HepG2 (cell line): ENCODE measurements around the gene AMDHD1. TPM values are rescaled to one million over a fixed set of nuclear protein-coding genes. Genes with fewer than 3 reads are reported as not detected.

Source experiments
- ATRX ChIP-seq: sonication (generic); formaldehyde crosslinking; IDR thresholded peaks from 2 replicates; pipeline ENCODE4 v1.4.0; 2020; ENCODE audit warnings: missing genetic modification reagents, borderline replicate concordance
- BCL6 ChIP-seq: IDR thresholded peaks from 2 replicates; pipeline ENCODE4 v1.6.1; 2016; ENCODE audit warnings: missing genetic modification reagents, missing compliant biosample characterization
- CEBPG ChIP-seq: IDR thresholded peaks from 2 replicates; pipeline ENCODE4 v1.6.1; 2016
- CREB1 ChIP-seq, 2 experiments: fragments of 450-650 bp in 1 of 2; IDR thresholded peaks; 2 replicates each; pipeline ENCODE4 v1.6.1; 2016 to 2017; ENCODE audit warnings: control low read depth in 1 of 2, mild to moderate bottlenecking in 1 of 2, missing compliant biosample characterization in 1 of 2, missing genetic modification characterization in 1 of 2
- IRF1 ChIP-seq: sonication (generic); formaldehyde crosslinking; IDR thresholded peaks from 2 replicates; pipeline ENCODE4 v1.4.0; 2020; ENCODE audit warnings: low read depth, mild to moderate bottlenecking, missing genetic modification reagents
- MTERF4 ChIP-seq: sonication (generic); formaldehyde crosslinking; IDR thresholded peaks from 2 replicates; pipeline ENCODE4 v1.8.0; 2023; ENCODE audit warnings: mild to moderate bottlenecking, missing genetic modification reagents
- ZNF101 ChIP-seq: sonication (generic); formaldehyde crosslinking; IDR thresholded peaks from 2 replicates; pipeline ENCODE4 v1.4.0; 2020; ENCODE audit warnings: mild to moderate bottlenecking, low read depth, missing genetic modification reagents, borderline replicate concordance
- ZNF274 ChIP-seq: sonication (generic); formaldehyde crosslinking; IDR thresholded peaks from 2 replicates; pipeline ENCODE4 v1.5.1; 2020; ENCODE audit warnings: mild to moderate bottlenecking, missing genetic modification reagents
- ZNF362 ChIP-seq: sonication (generic); formaldehyde crosslinking; IDR thresholded peaks from 2 replicates; pipeline ENCODE4 v1.4.0; 2020; ENCODE audit warnings: missing genetic modification reagents, mild to moderate bottlenecking, borderline replicate concordance
- ZNF432 ChIP-seq: sonication (generic); formaldehyde crosslinking; IDR thresholded peaks from 2 replicates; pipeline ENCODE4 v1.5.0; 2020; ENCODE audit warnings: missing genetic modification reagents, mild to moderate bottlenecking, borderline replicate concordance
- ZNF44 ChIP-seq: sonication (generic); formaldehyde crosslinking; IDR thresholded peaks from 2 replicates; pipeline ENCODE4 v1.5.1; 2020; ENCODE audit warnings: mild to moderate bottlenecking, missing genetic modification reagents
- ZNF547 ChIP-seq: sonication (generic); formaldehyde crosslinking; IDR thresholded peaks from 2 replicates; pipeline ENCODE4 v1.5.1; 2020; ENCODE audit warnings: mild to moderate bottlenecking, missing genetic modification reagents
- ZNF777 ChIP-seq: sonication (generic); formaldehyde crosslinking; IDR thresholded peaks from 2 replicates; pipeline ENCODE4 v1.4.0; 2020; ENCODE audit warnings: missing genetic modification reagents
- polyA plus RNA-seq, 8 experiments: library from polyadenylated mRNA; depleted of rRNA in 3 of 8; stranded (reverse) in 7 of 8; unstranded in 1 of 8; fragments of >200 nt; fragmentation: Illumina TruSeq in 4 of 8; extraction: Trizol in 4 of 8; gene quantifications; 2 replicates each; pipeline versions ENCODE4 v1.2.1 to v1.2.3, GENCODE V29; 2011 to 2016; ENCODE audit warnings: low read depth in 4 of 8, missing spikeins in 1 of 8, mixed read lengths in 1 of 8; ENCODE audit not compliant: insufficient read depth in 1 of 8
- total RNA-seq, 5 experiments: library from RNA; depleted of rRNA; stranded (reverse); fragments of >200 nt; fragmentation: Illumina TruSeq; extraction: Trizol; gene quantifications; 2 replicates each; pipeline ENCODE4 v1.2.3, GENCODE V29; 2016; ENCODE audit warnings: low read depth in 1 of 5
- TF ChIP-seq, protein P1 (sequence below): IDR thresholded peaks from 2 replicates; pipeline ENCODE4 v1.6.1; 2016; ENCODE audit warnings: low read depth, missing genetic modification reagents, missing compliant biosample characterization
- TF ChIP-seq, protein P2 (sequence below): sonication (generic); formaldehyde crosslinking; IDR thresholded peaks from 2 replicates; pipeline ENCODE4 v1.5.0; 2020; ENCODE audit warnings: missing genetic modification reagents
- TF ChIP-seq, protein P3 (sequence below): sonication (generic); formaldehyde crosslinking; IDR thresholded peaks from 2 replicates; pipeline ENCODE4 v1.8.1; 2023; ENCODE audit warnings: mild to moderate bottlenecking, moderate library complexity, missing genetic modification reagents

The AMDHD1 gene
- total and polyA plus RNA-seq, 2 of the 13 experiments (the other 11 are each of a cell fraction or from before 2014, with no cell fraction given), result 6.5 to 29.6 TPM

- TF ChIP-seq, protein P1, sequence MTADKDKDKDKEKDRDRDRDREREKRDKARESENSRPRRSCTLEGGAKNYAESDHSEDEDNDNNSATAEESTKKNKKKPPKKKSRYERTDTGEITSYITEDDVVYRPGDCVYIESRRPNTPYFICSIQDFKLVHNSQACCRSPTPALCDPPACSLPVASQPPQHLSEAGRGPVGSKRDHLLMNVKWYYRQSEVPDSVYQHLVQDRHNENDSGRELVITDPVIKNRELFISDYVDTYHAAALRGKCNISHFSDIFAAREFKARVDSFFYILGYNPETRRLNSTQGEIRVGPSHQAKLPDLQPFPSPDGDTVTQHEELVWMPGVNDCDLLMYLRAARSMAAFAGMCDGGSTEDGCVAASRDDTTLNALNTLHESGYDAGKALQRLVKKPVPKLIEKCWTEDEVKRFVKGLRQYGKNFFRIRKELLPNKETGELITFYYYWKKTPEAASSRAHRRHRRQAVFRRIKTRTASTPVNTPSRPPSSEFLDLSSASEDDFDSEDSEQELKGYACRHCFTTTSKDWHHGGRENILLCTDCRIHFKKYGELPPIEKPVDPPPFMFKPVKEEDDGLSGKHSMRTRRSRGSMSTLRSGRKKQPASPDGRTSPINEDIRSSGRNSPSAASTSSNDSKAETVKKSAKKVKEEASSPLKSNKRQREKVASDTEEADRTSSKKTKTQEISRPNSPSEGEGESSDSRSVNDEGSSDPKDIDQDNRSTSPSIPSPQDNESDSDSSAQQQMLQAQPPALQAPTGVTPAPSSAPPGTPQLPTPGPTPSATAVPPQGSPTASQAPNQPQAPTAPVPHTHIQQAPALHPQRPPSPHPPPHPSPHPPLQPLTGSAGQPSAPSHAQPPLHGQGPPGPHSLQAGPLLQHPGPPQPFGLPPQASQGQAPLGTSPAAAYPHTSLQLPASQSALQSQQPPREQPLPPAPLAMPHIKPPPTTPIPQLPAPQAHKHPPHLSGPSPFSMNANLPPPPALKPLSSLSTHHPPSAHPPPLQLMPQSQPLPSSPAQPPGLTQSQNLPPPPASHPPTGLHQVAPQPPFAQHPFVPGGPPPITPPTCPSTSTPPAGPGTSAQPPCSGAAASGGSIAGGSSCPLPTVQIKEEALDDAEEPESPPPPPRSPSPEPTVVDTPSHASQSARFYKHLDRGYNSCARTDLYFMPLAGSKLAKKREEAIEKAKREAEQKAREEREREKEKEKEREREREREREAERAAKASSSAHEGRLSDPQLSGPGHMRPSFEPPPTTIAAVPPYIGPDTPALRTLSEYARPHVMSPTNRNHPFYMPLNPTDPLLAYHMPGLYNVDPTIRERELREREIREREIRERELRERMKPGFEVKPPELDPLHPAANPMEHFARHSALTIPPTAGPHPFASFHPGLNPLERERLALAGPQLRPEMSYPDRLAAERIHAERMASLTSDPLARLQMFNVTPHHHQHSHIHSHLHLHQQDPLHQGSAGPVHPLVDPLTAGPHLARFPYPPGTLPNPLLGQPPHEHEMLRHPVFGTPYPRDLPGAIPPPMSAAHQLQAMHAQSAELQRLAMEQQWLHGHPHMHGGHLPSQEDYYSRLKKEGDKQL (CRISPR knock-in tag), result peak; percentile 97
- TF ChIP-seq MTERF4 (CRISPR knock-in tag) (no peak), ZNF362 (CRISPR knock-in tag) (peak; percentile 83), ZNF547 (CRISPR knock-in tag) (peak; percentile 50; the same call in 1 of the 2 replicates), ATRX (no peak), BCL6 (peak; percentile 96), ZNF432 (CRISPR knock-in tag) (no peak), CREB1 (IDR thresholded peaks at IDR 0.05) (peak; percentile 58), CREB1 (CRISPR knock-in tag; IDR thresholded peaks at IDR 0.05) (peak; percentile 88), ZNF101 (CRISPR knock-in tag) (0 out of 2 replicates have a peak, but pooled peaks have one; percentile 76), ZNF777 (no peak), ZNF274 (CRISPR knock-in tag) (no peak; the same call in 1 of the 2 replicates), IRF1 (CRISPR knock-in tag) (no peak; the same call in 1 of the 2 replicates), ZNF44 (CRISPR knock-in tag) (no peak), CEBPG (CRISPR knock-in tag) (peak; percentile 99)
- TF ChIP-seq, protein P2, sequence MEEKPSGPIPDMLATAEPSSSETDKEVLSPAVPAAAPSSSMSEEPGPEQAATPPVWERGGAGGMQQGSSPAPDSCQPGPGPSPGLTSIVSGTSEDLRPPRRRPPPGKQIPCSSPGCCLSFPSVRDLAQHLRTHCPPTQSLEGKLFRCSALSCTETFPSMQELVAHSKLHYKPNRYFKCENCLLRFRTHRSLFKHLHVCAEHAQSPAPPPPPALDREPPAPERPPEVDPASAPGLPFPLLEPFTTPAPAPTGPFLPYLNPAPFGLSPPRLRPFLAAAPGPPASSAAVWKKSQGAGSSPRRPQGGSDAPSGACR, result peak; percentile 93; the same call in 1 of the 2 replicates
- TF ChIP-seq, protein P3, sequence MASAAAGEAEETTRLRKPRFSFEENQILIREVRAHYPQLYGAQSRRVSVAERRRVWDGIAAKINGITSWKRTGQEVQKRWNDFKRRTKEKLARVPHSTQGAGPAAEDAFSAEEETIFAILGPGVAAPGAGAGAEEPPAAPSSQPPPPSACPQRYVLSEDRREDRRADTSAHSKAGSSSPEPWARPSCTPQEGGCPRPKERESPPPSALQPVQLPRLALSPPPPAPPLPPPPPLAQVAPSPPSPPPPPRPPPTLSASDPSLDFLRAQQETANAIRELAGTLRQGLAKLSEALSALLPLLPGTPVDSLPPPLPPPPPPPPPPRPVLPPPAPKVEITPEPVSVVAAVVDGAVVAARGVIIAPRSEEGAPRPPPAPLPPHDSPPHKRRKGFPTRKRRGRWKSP, result peak; percentile 95; the same call in 1 of the 2 replicates
Observed at GRCh38 chr12:95996034-95996658, 53.0 kb downstream of the AMDHD1 start, which contains the start of gene HAL (continued).
